Measurements from ENCODE around the gene PADI2. TPM values are rescaled to one million over a fixed set of nuclear protein-coding genes. Genes with fewer than 3 reads are reported as not detected.

The PADI2 gene
- total RNA-seq, 1 experiment from 2014 or later = 4.1 TPM

- no peak for DNase-seq (ENCODE audit: low read depth)
Measured at GRCh38 chr1:17112496-17113236, 6.6 kb downstream of the PADI2 start.

GRCh38 chr1:17112076-17112475 is 7.2 kb downstream of the PADI2 start:
- DNase-seq (ENCODE audit: low read depth) = no peak

GRCh38 chr1:17110555-17110926 is 8.7 kb downstream of the PADI2 start:
- no peak for DNase-seq (ENCODE audit: low read depth)

- no peak for DNase-seq (ENCODE audit: low read depth)
Measured at GRCh38 chr1:17109892-17110554, 9.2 kb downstream of the PADI2 start.

- DNase-seq (ENCODE audit: low read depth) = no peak
Measured at GRCh38 chr1:17108786-17109185, 10.5 kb downstream of the PADI2 start.

GRCh38 chr1:17108360-17108759 is 10.9 kb downstream of the PADI2 start:
- no peak for DNase-seq (ENCODE audit: low read depth)

- no peak for DNase-seq (ENCODE audit: low read depth)
Measured at GRCh38 chr1:17104782-17105181, 14.5 kb downstream of the PADI2 start.

GRCh38 chr1:17102232-17102631 is 17.0 kb downstream of the PADI2 start:
- no peak for DNase-seq (ENCODE audit: low read depth)

- DNase-seq (ENCODE audit: low read depth) = no peak
Measured at GRCh38 chr1:17101261-17101660, 18.0 kb downstream of the PADI2 start.

GRCh38 chr1:17099616-17100340 is 19.5 kb downstream of the PADI2 start:
- DNase-seq (ENCODE audit: low read depth) = no peak

GRCh38 chr1:17098446-17099317 is 20.6 kb downstream of the PADI2 start:
- DNase-seq (ENCODE audit: low read depth) = no peak

GRCh38 chr1:17097787-17098186 is 21.5 kb downstream of the PADI2 start:
- DNase-seq (ENCODE audit: low read depth) = no peak

- DNase-seq (ENCODE audit: low read depth) = no peak
Measured at GRCh38 chr1:17097147-17097546, 22.1 kb downstream of the PADI2 start.

- no peak for DNase-seq (ENCODE audit: low read depth)
Measured at GRCh38 chr1:17096584-17096983, 22.7 kb downstream of the PADI2 start.

- no peak for DNase-seq (ENCODE audit: low read depth)
Measured at GRCh38 chr1:17095141-17095540, 24.1 kb downstream of the PADI2 start.

GRCh38 chr1:17094664-17095063 is 24.6 kb downstream of the PADI2 start:
- DNase-seq (ENCODE audit: low read depth) = no peak

- no peak for DNase-seq (ENCODE audit: low read depth)
Measured at GRCh38 chr1:17093822-17094393, 25.3 kb downstream of the PADI2 start.

GRCh38 chr1:17091252-17091651 is 28.0 kb downstream of the PADI2 start:
- DNase-seq (ENCODE audit: low read depth) = no peak

- peak; percentile 59 for DNase-seq (ENCODE audit: low read depth)
Measured at GRCh38 chr1:17089506-17089905, 29.7 kb downstream of the PADI2 start.

- no peak for DNase-seq (ENCODE audit: low read depth)
Measured at GRCh38 chr1:17086751-17087150, 32.5 kb downstream of the PADI2 start.

- DNase-seq (ENCODE audit: low read depth) = no peak
Measured at GRCh38 chr1:17084787-17085186, 34.5 kb downstream of the PADI2 start.

GRCh38 chr1:17082761-17083160 is 36.5 kb downstream of the PADI2 start:
- no peak for DNase-seq (ENCODE audit: low read depth)

All from RPMI7951 (cell line).